Common myeloid progenitor, CD34-positive (primary cell): ENCODE data around the gene SHD.

Source experiments
- CTCF ChIA-PET: fragments of 350-600 bp; sonication (Branson Sonifier 250); formaldehyde crosslinking; loops from one replicate; lab custom pipeline; 2021; ENCODE audit warnings: antibody characterized with exemption; lab: Charles Lee
- POLR2A ChIA-PET: fragments of 350-600 bp; sonication (Branson Sonifier 250); formaldehyde crosslinking; loops from one replicate; lab custom pipeline; 2021; ENCODE audit warnings: antibody characterized with exemption; lab: Charles Lee
- DNase-seq, 3 donors: peaks; one replicate each; pipeline versions ENCODE4 v3.0.0 to v3.0.0-alpha.2; 2013
- H3K27ac ChIP-seq, 2 experiments: 1 replicate in 1 of 2; 2 replicates in 1 of 2; pipeline ENCODE4 v1.7.0; 2013; ENCODE audit warnings: inconsistent platforms in 2 of 2, low read length in 2 of 2, mild to moderate bottlenecking in 2 of 2, low read depth in 1 of 2, moderate library complexity in 1 of 2; ENCODE audit not compliant: severe bottlenecking in 2 of 2, insufficient read depth in 1 of 2, poor library complexity in 1 of 2
- H3K27me3 ChIP-seq, 5 experiments: replicated peaks in 2 of 5; 1 replicate in 3 of 5; 2 replicates in 2 of 5; pipeline versions ENCODE4 v1.6.1 to v1.7.0; 2013; ENCODE audit warnings: low read length in 4 of 5, mild to moderate bottlenecking in 2 of 5, moderate library complexity in 2 of 5, inconsistent platforms in 1 of 5; ENCODE audit not compliant: insufficient read depth in 5 of 5, control insufficient read depth in 4 of 5
- H3K36me3 ChIP-seq, 4 experiments: 1 replicate in 2 of 4; 2 replicates in 2 of 4; pipeline versions ENCODE4 v1.6.1 to v1.7.0; 2013; ENCODE audit warnings: low read length in 3 of 4, control low read depth in 1 of 4, mild to moderate bottlenecking in 1 of 4; ENCODE audit not compliant: control insufficient read depth in 4 of 4, insufficient read depth in 4 of 4
- H3K4me1 ChIP-seq, 4 experiments: 1 replicate in 3 of 4; 2 replicates in 1 of 4; pipeline versions ENCODE4 v1.6.1 to v1.7.1; 2013; ENCODE audit warnings: low read length in 3 of 4, mild to moderate bottlenecking in 3 of 4, control low read depth in 1 of 4, inconsistent platforms in 1 of 4, moderate library complexity in 1 of 4; ENCODE audit not compliant: control insufficient read depth in 4 of 4, insufficient read depth in 4 of 4; ENCODE audit errors: control extremely low read depth in 1 of 4
- H3K4me3 ChIP-seq, 7 experiments: 1 replicate in 4 of 7; 2 replicates in 3 of 7; pipeline versions ENCODE4 v1.5.1 to v1.7.0; 2013; ENCODE audit warnings: mild to moderate bottlenecking in 7 of 7, low read length in 6 of 7, moderate library complexity in 6 of 7, inconsistent platforms in 2 of 7, low read depth in 2 of 7, control low read depth in 1 of 7; ENCODE audit not compliant: insufficient read depth in 4 of 7, control insufficient read depth in 1 of 7; ENCODE audit errors: extremely low read depth in 1 of 7
- H3K9me3 ChIP-seq, 5 experiments: 1 replicate in 4 of 5; 2 replicates in 1 of 5; pipeline versions ENCODE4 v1.6.1 to v1.7.1; 2013; ENCODE audit warnings: low read length in 4 of 5, mild to moderate bottlenecking in 2 of 5, inconsistent platforms in 1 of 5, low read depth in 1 of 5, moderate library complexity in 1 of 5; ENCODE audit not compliant: control insufficient read depth in 4 of 5, insufficient read depth in 2 of 5; ENCODE audit errors: control extremely low read depth in 1 of 5
- WGBS: methylation state at CpG from one replicate; pipeline ENCODE4 v1.1.5; 2013; ENCODE audit not compliant: insufficient coverage; 5-methylcytosine and 5-hydroxymethylcytosine counted together

The SHD gene

DNA sequence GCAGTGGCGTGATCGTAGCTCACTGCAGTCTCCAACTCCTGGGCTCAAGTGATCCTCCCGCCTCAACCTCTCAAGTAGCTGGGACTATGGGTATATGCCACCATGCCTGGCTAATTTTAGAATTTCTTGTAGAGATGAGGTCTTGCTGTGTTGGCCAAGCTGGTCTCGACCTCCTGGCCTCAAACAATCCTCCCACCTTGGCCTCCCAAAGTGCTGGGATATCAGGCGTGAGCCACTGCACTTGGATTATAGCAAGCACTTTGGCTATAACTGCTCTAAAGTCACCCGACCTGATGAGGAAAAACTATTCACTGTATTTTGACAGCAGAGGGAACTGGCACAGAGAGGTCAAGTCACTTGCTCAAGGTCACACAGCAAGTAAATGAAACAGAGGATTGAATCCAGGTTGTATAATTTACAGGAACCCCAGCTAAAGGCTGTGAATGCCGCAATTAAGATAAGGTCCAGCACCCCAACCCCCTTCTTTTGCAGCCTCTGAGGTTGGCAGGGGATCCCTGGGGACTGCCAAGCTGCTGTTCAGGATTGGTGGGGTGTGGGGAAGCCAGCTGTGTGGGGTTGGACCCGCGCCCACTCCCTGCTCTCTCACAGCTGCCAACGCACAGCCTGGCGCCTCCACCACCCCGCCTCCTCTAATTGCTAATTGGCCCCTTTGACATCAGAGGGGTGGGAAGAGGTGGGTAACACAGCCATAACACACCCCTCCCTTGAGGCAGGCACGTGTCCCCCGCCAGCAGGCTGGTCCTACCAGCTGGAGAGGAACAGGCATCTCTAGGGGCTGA lies 17.1 kb downstream of the SHD start:
- Histone ChIP-seq H3K27ac (no peak overlapping the region), H3K4me3 (no peak overlapping the region), H3K27me3 (no peaks in the 10 kb centered on the region), H3K9me3 (no peaks in the 10 kb centered on the region), H3K36me3 (peaks cover 0 to 7% (median 3%) of the 10 kb centered on the region in 4 experiments), H3K4me1 (peaks cover 0 to 5% (median 0%) of the 10 kb centered on the region in 4 experiments)
- ChIA-PET POLR2A (no interaction called here), CTCF (interaction anchor here (0.9 to 1.1 kb wide), 3 partner anchors 12 to 57 kb away, joined by 3 read pairs; no protein-coding TSS in a partner anchor)
- DNase-seq: peak in 2 of 3 donors; percentile 58 to 68
- 90% methylated on average over 7 of the region's 14 CpGs for WGBS

DNA sequence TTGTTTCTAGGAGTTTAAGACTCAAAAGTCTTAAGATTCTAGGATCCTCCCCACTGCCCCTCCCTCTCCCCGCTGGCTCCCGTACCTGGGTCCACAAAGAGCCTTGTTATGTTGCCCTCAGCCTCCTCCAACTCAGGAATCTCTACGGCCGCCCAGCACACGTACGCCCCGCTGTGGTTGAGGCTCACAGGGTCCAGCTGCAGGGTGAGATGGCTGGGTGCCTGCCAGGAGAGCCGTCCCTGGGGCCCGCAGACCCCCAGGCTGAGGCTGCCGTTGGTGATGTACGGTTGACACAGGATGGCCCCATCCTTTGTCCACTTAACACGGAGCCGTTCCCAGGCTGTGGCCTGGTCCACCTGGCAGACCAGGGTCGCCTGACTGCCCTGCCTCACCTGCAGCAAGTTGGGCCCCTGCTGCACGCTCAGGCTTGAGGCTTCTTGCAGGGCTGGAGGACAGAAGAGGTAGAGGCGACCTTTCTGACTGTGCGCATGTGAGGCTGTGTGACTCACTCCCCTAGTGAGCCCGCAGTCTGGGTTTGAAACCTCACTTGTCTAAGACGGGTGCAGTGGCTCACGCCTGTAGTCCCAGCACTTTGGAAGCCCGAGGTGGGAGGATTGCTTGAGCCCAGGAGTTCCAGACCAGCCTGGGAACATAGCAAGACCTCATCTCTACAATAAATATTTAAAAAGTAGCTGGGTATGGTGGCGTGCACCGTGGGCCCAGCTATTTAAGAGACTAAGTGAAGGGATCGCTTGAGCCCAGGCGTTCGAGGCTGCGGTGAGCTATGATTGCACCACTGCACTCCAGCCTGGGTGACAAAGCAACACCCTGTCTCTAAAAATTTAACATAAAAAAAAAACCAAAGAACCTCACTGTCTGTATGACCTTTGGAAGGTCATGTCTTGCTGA lies 19.1 kb downstream of the SHD start:
- Histone ChIP-seq H3K36me3 (peaks cover 0 to 7% (median 3%) of the 10 kb centered on the region in 4 experiments), H3K4me3 (no peak overlapping the region), H3K9me3 (no peaks in the 10 kb centered on the region), H3K27ac (no peak overlapping the region), H3K4me1 (peaks cover 4 to 22% (median 16%) of the 10 kb centered on the region in 4 experiments), H3K27me3 (no peaks in the 10 kb centered on the region)
- POLR2A ChIA-PET: interaction anchor here (0.5 kb wide), 1 partner anchor 63 kb away, joined by 3 read pairs; no protein-coding TSS in a partner anchor
- 98% methylated on average over 15 of the region's 27 CpGs for WGBS
- CTCF ChIA-PET: interaction anchor here (1.1 kb wide), 2 partner anchors 24 to 31 kb away, joined by 3 to 4 read pairs; no protein-coding TSS in a partner anchor
- no peak for DNase-seq

DNA sequence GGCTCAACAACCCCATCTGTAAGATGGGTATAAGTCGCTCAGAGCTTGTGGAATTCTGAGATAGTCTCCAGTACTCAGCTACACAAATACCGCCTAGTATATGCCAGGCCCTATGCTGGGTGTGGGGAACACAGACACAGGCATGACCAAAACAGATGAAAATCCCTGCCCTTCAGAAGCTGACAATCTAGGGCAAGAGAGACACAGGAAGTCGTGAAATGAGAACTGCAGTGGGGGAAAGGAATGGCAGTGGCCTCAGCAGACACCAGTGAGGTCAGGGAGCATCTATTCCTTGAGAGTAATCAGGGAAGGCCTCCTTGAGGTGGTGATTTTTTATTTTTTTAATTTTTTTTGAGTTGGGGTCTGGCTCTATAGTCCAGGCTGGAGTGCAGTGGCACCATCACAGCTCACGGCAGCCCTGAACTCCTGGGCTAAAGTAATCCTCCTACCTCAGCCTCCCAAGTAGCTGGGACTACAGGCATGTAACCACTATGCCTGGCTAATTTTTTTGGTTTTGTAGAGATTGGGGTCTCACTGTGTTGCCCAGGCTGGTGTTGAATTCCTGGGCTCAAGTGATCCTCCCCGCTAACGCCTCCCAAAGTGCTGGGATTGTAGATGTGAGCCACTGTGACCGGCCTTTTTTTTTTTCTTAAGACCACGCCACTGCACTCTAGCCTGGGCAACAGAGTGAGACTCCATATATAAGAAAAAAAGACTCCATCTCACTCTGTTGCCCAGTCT lies 19.9 kb downstream of the SHD start:
- Histone ChIP-seq H3K27me3 (no peaks in the 10 kb centered on the region), H3K9me3 (no peaks in the 10 kb centered on the region), H3K36me3 (peaks cover 0 to 7% (median 3%) of the 10 kb centered on the region in 4 experiments), H3K4me3 (no peak overlapping the region), H3K4me1 (peaks cover 4 to 26% (median 19%) of the 10 kb centered on the region in 4 experiments), H3K27ac (no peak overlapping the region)
- WGBS: 94% methylated on average over 7 of the region's 8 CpGs
- DNase-seq: no peak
- ChIA-PET POLR2A (no interaction called here), CTCF (interaction anchor here (1.1 kb wide), 2 partner anchors 23 to 32 kb away, joined by 3 to 4 read pairs; no protein-coding TSS in a partner anchor)

DNA sequence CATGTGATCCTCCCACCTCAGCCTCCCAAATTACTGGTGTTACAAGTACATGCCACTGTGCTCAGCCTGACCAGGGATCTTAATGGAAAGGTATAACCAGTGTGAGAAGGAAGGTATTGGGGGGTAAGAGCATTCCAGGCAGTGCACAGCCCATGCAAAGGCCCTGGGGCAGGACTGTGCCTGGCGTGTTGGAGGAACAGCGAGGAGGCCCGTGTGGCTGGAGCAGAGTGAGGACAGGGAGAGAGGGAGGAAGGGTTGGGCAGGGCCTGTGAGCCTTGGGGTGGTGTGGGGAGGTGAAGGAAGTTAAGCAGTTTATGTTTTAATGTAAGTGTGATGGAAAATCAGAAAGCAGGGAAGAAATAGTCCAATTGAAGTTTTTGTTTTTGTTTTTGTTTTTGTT lies 21.5 kb downstream of the SHD start:
- Histone ChIP-seq H3K4me1 (peaks cover 4 to 30% (median 23%) of the 10 kb centered on the region in 4 experiments), H3K9me3 (no peaks in the 10 kb centered on the region), H3K27me3 (no peaks in the 10 kb centered on the region), H3K27ac (no peak overlapping the region), H3K4me3 (no peak overlapping the region), H3K36me3 (peaks cover 0 to 2% (median 0%) of the 10 kb centered on the region in 4 experiments)
- ChIA-PET CTCF (no interaction called here), POLR2A (no interaction called here)
- DNase-seq: no peak
- 80% methylated on average over 3 of the region's 3 CpGs for WGBS

DNA sequence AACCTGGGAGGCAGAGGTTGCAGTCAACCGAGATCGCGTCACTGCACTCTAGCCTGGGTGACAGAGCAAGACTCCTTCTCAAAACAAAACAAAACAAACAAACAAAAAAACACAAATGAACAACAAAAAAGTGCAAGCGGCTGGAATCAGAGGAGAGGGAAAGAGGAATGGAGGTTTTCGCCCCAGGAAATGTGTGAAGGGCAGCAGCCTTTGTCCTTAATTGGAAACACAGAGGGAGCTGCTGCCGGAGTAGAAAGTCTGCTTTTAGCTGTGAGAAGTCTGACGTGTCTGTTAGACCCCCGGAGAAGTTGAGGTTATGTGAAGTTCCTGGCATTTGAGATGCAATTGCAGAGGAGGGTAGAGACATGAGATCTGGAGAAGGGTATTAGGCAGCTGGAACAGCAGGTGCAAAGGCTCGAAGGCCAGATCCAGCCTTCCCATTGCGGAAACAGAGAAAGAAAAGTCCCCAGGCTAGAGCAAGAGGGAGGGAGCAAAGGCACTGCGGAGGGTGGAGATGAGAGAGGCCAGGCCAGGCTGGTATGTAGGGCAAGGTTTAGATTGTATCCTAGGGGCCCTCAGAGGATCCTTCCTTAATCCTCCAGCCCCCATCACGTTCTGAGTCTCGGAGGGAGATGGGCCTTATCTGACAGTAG lies 22.6 kb downstream of the SHD start:
- 38% methylated on average over 7 of the region's 13 CpGs for WGBS
- Histone ChIP-seq H3K4me3 (peak overlapping the region in 6 of 7 experiments; percentile 19 to 73 (median 48)), H3K4me1 (peaks cover 4 to 27% (median 23%) of the 10 kb centered on the region in 4 experiments), H3K9me3 (no peaks in the 10 kb centered on the region), H3K27me3 (no peaks in the 10 kb centered on the region), H3K27ac (peak overlapping the region; percentile 40 to 74), H3K36me3 (no peaks in the 10 kb centered on the region)
- DNase-seq: no peak
- ChIA-PET CTCF (interaction anchor here (1.0 to 1.7 kb wide), 2 partner anchors 19 to 35 kb away, joined by 4 read pairs; no protein-coding TSS in a partner anchor), POLR2A (no interaction called here)

DNA sequence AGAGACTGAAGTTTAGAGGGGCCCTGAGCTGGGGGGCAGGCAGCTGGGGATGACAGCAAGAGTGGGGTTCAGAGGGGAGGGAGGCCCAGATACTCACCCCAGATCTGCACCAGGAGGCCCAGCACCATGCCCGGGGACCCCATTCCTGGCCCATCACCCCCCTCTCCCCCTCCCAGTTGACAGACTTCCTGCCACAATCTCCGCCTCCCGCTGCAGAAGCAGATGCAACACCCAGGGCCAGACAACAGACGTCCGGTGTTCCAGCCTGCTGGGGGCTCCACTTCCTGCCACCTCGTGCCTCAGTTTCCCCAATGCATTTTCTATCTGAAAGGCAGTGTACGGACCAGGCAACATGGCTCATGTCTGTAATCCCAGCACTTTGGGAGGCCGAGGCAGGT lies 23.2 kb downstream of the SHD start, which contains the start of gene TMIGD2:
TSS of gene TMIGD2 (minus strand) at position 147 of the 398 bp plus-strand sequence. CDS start at position 143, 4 bp downstream.
- 12% methylated on average over 6 of the region's 8 CpGs for WGBS
- peaks cover 4 to 27% (median 23%) of the 10 kb centered on the region in 4 experiments for H3K4me1 ChIP-seq
- CTCF ChIA-PET: interaction anchor here (1.0 to 1.7 kb wide), 2 partner anchors 20 to 36 kb away, joined by 4 read pairs; no protein-coding TSS in a partner anchor
- no peaks in the 10 kb centered on the region for H3K36me3 ChIP-seq
- no peaks in the 10 kb centered on the region for H3K27me3 ChIP-seq
- peak within 1 kb of the TSS in 6 of 7 experiments; percentile 19 to 73 (median 48) for H3K4me3 ChIP-seq
- peak in 2 of 3 donors; percentile 57 to 67 for DNase-seq
- POLR2A ChIA-PET: no interaction called here
- no peaks in the 10 kb centered on the region for H3K9me3 ChIP-seq
- H3K27ac ChIP-seq: peak within 1 kb of the TSS; percentile 40 to 74
